Endodermal cell (in vitro differentiated cells): ENCODE results near the gene COMMD1. TPM values are rescaled to one million over a fixed set of nuclear protein-coding genes. Genes with fewer than 3 reads are reported as not detected.

Experiments used
- DNase-seq: peaks from one replicate; pipeline ENCODE4 v3.0.0-alpha.2; 2017
- H3K27ac ChIP-seq: 2 replicates; pipeline ENCODE4 v1.5.1; 2013; ENCODE audit warnings: mild to moderate bottlenecking, low read depth, low read length, moderate library complexity
- H3K27me3 ChIP-seq: 2 replicates; pipeline ENCODE4 v1.6.1; 2013; ENCODE audit warnings: mild to moderate bottlenecking, low read length, moderate library complexity; ENCODE audit not compliant: insufficient read depth, control insufficient read depth, poor library complexity, severe bottlenecking
- H3K36me3 ChIP-seq: 2 replicates; pipeline ENCODE4 v1.7.0; 2013; ENCODE audit warnings: mild to moderate bottlenecking, low read length, moderate library complexity; ENCODE audit not compliant: control insufficient read depth, insufficient read depth
- H3K4me1 ChIP-seq: one replicate; pipeline ENCODE4 v1.7.0; 2013; ENCODE audit warnings: low read length; ENCODE audit not compliant: control insufficient read depth, insufficient read depth
- H3K4me3 ChIP-seq: 2 replicates; pipeline ENCODE4 v1.5.1; 2013; ENCODE audit warnings: mild to moderate bottlenecking, low read length, moderate library complexity
- H3K9ac ChIP-seq: 2 replicates; pipeline ENCODE4 v1.6.1; 2013; ENCODE audit warnings: mild to moderate bottlenecking, low read length, moderate library complexity; ENCODE audit not compliant: poor library complexity, severe bottlenecking; ENCODE audit errors: extremely low read depth
- H3K9me3 ChIP-seq: 2 replicates; pipeline ENCODE4 v1.6.1; 2013; ENCODE audit warnings: mild to moderate bottlenecking, low read length, moderate library complexity; ENCODE audit not compliant: control insufficient read depth
- H3K27ac Mint-ChIP-seq: 2 replicates; pipeline ENCODE4 v1.8.0; 2020; ENCODE audit warnings: mixed read lengths
- H3K27me3 Mint-ChIP-seq: 2 replicates; pipeline ENCODE4 v1.8.0; 2021; ENCODE audit warnings: mild to moderate bottlenecking, mixed read lengths; ENCODE audit not compliant: insufficient read depth
- H3K36me3 Mint-ChIP-seq: 2 replicates; pipeline ENCODE4 v1.8.0; 2020; ENCODE audit warnings: low read depth, mixed read lengths
- H3K4me1 Mint-ChIP-seq: 2 replicates; pipeline ENCODE4 v1.8.0; 2020; ENCODE audit warnings: mixed read lengths
- H3K4me3 Mint-ChIP-seq: 2 replicates; pipeline ENCODE4 v1.8.0; 2020; ENCODE audit warnings: mild to moderate bottlenecking, moderate library complexity, mixed read lengths
- H3K9me3 Mint-ChIP-seq: 2 replicates; pipeline ENCODE4 v1.8.0; 2020; ENCODE audit warnings: mild to moderate bottlenecking, mixed read lengths
- WGBS, 2 experiments: methylation state at CpG; one replicate each; pipeline versions ENCODE4 v1.1.5 to v1.1.7; 2013; ENCODE audit warnings: missing lambda C conversion rate in 2 of 2, mixed read lengths in 1 of 2; ENCODE audit not compliant: insufficient coverage in 1 of 2, insufficient read length in 1 of 2; 5-methylcytosine and 5-hydroxymethylcytosine counted together
- total RNA-seq, 2 donors: library from RNA; stranded (reverse); fragmentation: NEBNext Ultra II Directional in 1 of 2; extraction: Animal tissue kit (Norgen Biotek cat#: 25700) in 1 of 2; gene quantifications; 2 replicates in 1 of 2; 3 replicates in 1 of 2; pipeline ENCODE4 v1.2.1, GENCODE V29; 2021
- TF ChIP-seq, protein P1 (sequence below): fragments of 200-600 bp; sonication (generic); conservative IDR thresholded peaks from 2 replicates; pipeline ENCODE4 v1.5.0; 2021; ENCODE audit warnings: antibody characterized with exemption, mild to moderate bottlenecking

COMMD1 gene
- total RNA-seq, 2 donors from 2014 or later, result 27.8 to 28.4 TPM

DNA sequence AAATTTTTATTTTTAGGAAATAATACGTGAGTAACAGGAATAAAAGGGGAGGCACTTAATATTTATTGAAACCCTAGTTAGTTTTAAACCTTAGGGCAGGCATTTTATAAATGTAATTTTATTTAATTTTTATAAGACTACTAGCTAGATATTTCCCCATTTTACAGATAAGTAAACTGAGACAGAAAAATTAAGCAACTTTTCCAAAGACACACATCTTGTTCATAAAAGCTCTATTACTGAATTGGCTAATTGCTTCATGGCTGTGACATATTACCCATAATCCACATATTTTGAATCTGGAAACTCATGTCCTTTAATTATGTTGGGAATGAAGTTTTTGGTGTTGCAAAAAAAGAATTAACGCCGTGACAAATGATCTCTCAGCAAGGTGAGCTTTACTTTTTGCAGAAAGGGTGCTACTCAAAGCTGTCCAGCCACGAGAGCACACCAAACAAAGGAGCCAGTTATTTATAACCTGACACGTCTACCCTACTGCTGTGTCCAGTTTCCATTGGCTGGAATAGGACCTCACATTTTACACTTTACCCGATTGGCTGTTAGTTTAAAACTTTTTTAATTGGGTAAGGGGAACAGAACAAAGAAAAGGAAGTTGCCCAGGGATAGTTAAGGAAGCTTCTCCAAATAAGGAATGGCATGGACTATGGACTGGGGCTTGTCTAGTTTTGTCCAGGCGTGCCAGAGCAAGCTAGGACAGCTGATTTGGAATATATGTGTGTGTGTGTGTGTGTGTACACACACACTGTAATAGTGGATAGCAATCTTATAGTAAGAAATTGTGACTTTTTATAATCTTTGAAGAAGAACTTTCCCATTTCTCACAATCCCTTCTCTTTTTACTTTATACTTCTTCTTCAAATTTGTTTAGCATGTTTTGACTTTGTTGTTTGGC is 54.2 kb downstream of the COMMD1 start:
- DNase-seq, result no peak
- Histone ChIP-seq H3K27me3 (no peaks in the 10 kb centered on the region), H3K9me3 (peaks cover 4% of the 10 kb centered on the region), H3K27ac (no peak overlapping the region), H3K4me3 (no peak overlapping the region), H3K36me3 (no peaks in the 10 kb centered on the region), H3K4me1 (no peaks in the 10 kb centered on the region), H3K9ac (no peak overlapping the region)
- H3K9me3 Mint-ChIP-seq, result no peaks in the 10 kb centered on the region
- H3K4me1 Mint-ChIP-seq, result no peaks in the 10 kb centered on the region
- no peak overlapping the region for H3K27ac Mint-ChIP-seq
- TF ChIP-seq, protein P1, sequence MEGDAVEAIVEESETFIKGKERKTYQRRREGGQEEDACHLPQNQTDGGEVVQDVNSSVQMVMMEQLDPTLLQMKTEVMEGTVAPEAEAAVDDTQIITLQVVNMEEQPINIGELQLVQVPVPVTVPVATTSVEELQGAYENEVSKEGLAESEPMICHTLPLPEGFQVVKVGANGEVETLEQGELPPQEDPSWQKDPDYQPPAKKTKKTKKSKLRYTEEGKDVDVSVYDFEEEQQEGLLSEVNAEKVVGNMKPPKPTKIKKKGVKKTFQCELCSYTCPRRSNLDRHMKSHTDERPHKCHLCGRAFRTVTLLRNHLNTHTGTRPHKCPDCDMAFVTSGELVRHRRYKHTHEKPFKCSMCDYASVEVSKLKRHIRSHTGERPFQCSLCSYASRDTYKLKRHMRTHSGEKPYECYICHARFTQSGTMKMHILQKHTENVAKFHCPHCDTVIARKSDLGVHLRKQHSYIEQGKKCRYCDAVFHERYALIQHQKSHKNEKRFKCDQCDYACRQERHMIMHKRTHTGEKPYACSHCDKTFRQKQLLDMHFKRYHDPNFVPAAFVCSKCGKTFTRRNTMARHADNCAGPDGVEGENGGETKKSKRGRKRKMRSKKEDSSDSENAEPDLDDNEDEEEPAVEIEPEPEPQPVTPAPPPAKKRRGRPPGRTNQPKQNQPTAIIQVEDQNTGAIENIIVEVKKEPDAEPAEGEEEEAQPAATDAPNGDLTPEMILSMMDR, result no peak
- WGBS, 2 experiments, result 93 to 100% methylated on average over 6 to 7 of the region's 7 CpGs
- no peaks in the 10 kb centered on the region for H3K27me3 Mint-ChIP-seq
- H3K4me3 Mint-ChIP-seq, result no peak overlapping the region
- H3K36me3 Mint-ChIP-seq, result peaks cover 4% of the 10 kb centered on the region

DNA sequence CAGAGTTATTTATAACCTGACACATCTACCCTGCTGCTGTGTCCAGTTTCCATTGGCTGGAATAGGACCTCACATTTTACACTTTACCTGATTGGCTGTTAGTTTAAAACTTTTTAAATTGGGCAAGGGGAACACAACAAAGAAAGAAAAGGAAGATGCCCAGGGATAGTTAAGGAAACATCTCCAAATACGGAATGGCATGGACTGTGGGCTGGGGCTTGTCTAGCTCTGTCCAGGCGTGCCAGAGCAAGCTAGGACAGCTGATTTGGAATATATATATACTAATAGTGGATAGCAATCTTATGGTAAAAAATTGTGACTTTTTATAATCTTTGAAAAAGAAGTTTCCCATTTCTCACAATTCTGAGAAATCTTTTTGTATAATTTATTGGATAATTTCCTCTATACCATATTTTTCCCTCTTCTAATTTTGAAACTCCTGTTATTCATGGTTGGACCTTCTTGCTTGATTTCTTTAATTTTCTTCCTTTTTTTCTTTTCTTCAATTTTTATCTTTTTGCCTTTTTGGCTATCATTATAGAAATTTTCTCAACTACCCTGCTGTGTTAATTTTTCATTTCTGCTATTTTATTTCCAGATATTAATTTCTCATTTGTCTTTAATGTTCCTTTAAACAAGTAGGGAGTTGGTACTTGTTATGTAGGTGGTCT is 55.9 kb downstream of the COMMD1 start:
- no peak for DNase-seq
- Histone ChIP-seq H3K36me3 (no peaks in the 10 kb centered on the region), H3K9ac (no peak overlapping the region), H3K9me3 (peaks cover 4% of the 10 kb centered on the region), H3K27ac (no peak overlapping the region), H3K27me3 (no peaks in the 10 kb centered on the region), H3K4me1 (no peaks in the 10 kb centered on the region), H3K4me3 (no peak overlapping the region)
- TF ChIP-seq, protein P1, result no peak
- 98 to 100% methylated on average over 1 to 2 of the region's 2 CpGs for WGBS, 2 experiments
- Mint-ChIP-seq H3K4me1 (no peaks in the 10 kb centered on the region), H3K4me3 (no peak overlapping the region), H3K27ac (no peak overlapping the region), H3K27me3 (no peaks in the 10 kb centered on the region), H3K36me3 (peaks cover 4% of the 10 kb centered on the region), H3K9me3 (no peaks in the 10 kb centered on the region)

DNA sequence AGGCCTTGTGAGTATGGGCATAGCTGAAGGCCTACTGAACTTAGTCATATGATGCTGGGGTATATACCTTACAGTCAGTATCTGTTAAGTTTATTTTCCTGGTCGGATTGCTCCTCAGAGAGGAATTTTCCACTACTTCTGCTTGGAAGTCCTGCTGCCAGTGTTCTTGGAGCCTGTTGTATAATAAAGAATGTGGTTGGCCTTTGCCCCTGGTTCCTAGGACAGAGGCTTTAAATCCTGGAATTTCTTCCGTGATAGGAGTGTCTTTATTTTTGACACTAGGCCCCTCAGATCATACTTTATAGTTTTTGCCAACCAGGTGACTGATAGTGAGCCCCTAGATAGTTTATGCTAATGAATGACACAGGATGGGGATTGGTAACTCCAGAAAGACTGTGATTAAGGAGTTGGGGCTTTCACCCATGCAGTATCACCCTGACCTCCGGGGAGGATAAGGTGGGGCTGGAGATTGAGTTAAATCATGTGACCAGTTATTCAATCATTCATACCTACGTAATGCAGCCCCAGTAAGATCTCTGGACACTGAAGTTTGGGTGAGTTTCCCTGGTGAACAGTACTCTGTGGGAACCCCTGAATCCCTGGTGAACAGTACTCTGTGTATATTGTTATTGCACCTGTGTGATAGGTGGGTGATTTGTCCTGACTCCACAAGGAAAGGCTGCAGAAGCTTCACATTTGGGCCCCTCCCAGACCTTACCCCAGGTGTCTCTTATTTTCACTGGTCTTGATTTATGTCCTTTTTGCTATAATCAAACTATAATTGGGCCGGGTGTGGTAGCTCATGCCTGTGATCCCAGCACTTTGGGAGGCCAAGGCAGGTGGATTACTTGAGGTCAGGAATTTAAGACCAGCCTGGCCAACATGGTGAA is 56.9 kb downstream of the COMMD1 start:
- Mint-ChIP-seq H3K27ac (no peak overlapping the region), H3K36me3 (peaks cover 4% of the 10 kb centered on the region), H3K27me3 (no peaks in the 10 kb centered on the region), H3K4me1 (no peaks in the 10 kb centered on the region), H3K4me3 (no peak overlapping the region), H3K9me3 (no peaks in the 10 kb centered on the region)
- Histone ChIP-seq H3K9ac (no peak overlapping the region), H3K27me3 (no peaks in the 10 kb centered on the region), H3K36me3 (no peaks in the 10 kb centered on the region), H3K9me3 (peaks cover 4% of the 10 kb centered on the region), H3K4me1 (no peaks in the 10 kb centered on the region), H3K4me3 (no peak overlapping the region), H3K27ac (no peak overlapping the region)
- no peak for DNase-seq
- 96 to 100% methylated on average over 1 to 5 of the region's 5 CpGs for WGBS, 2 experiments
- TF ChIP-seq, protein P1, result no peak
